ENCODE data around the gene NBEA. TPM values are rescaled to one million over a fixed set of nuclear protein-coding genes. Genes with fewer than 3 reads are reported as not detected.

Gene NBEA
- total RNA-seq, 1 experiment from 2014 or later = 0.54 TPM

DNA sequence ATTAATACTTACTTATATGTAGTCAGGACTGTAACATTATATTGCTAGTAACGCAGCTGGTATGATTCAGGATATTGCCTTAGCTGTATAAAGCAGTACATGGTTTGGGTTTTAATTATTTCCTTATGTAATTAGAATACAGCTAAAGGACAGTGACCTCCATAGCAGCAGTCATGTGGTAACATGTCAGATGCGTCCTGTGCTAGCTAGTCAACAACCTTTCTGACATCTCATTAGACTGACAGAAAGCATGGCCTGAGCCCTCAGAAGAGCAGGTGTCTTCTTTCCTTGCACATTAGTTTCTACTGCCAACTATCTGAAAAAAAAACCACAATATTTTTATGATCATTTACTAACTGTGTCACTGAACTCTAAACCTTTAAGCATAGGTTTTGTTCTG, 412.2 kb downstream of the NBEA start:
- DNase-seq = no peak
- CTCF ChIA-PET = no interaction called here
- Mint-ChIP-seq H3K9me3 (ENCODE audit: unreplicated experiment) (no peaks in the 10 kb centered on the region), H3K27ac (ENCODE audit: unreplicated experiment) (no peak overlapping the region), H3K4me1 (ENCODE audit: low read depth, unreplicated experiment) (no peaks in the 10 kb centered on the region), H3K4me3 (ENCODE audit: unreplicated experiment) (no peak overlapping the region), H3K27me3 (ENCODE audit: insufficient read depth, unreplicated experiment) (no peaks in the 10 kb centered on the region), H3K36me3 (ENCODE audit: insufficient read depth, unreplicated experiment) (no peaks in the 10 kb centered on the region)
- Histone ChIP-seq H3K4me1 (peaks cover 12% of the 10 kb centered on the region), H3K9me3 (no peaks in the 10 kb centered on the region), H3K27me3 (replicated peaks; ENCODE audit: control insufficient read depth, insufficient read depth, low read length) (no peaks in the 10 kb centered on the region), H3K36me3 (ENCODE audit: control insufficient read depth, insufficient read depth, low read length) (no peaks in the 10 kb centered on the region), H3K4me3 (ENCODE audit: low read depth, low read length) (no peak overlapping the region)
- intact Hi-C loops (cut with micrococcal nuclease; ENCODE audit: unreplicated experiment) = no loop called here
- POLR2A ChIA-PET = no interaction called here
- no peak for TF ChIP-seq CTCF (IDR thresholded peaks at IDR 0.05; ENCODE audit: insufficient read depth in 1 of 2, low read depth in 1 of 2, low read length in 1 of 2, severe bottlenecking in 1 of 2, unreplicated experiment in 1 of 2)
- no TSS peak for BruUV-seq (replicated peaks)

GRCh38 chr13:35354882-35355281, 412.8 kb downstream of the NBEA start:
- H3K4me3 Mint-ChIP-seq (ENCODE audit: unreplicated experiment) = no peak overlapping the region
- BruUV-seq (replicated peaks) = no TSS peak

DNA sequence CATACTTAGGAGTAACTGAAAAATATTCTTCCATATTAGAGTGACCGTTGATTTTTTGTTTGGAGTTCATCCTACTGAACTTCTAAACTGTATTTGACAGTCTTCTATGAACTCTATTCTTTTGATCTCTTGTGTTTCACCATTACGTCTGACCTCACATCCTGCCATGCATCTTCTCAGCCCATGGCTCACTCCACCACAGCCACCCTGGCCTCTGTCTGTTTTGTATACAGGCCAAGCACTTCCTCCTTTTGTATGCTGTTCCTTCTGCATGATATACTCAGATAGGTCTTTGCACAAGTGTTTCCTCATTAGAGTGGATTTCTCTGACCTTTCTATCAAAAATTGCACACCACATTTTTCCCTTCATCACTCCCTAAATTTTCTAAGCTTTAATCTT, 414.5 kb downstream of the NBEA start:
- Histone ChIP-seq H3K27me3 (replicated peaks; ENCODE audit: control insufficient read depth, insufficient read depth, low read length) (no peaks in the 10 kb centered on the region), H3K4me3 (ENCODE audit: low read depth, low read length) (no peak overlapping the region), H3K4me1 (no peaks in the 10 kb centered on the region), H3K9me3 (no peaks in the 10 kb centered on the region), H3K36me3 (ENCODE audit: control insufficient read depth, insufficient read depth, low read length) (no peaks in the 10 kb centered on the region)
- DNase-seq = no peak
- H3K4me3 Mint-ChIP-seq (ENCODE audit: unreplicated experiment) = no peak overlapping the region
- ChIA-PET CTCF (no interaction called here), POLR2A (no interaction called here)
- no peaks in the 10 kb centered on the region for H3K27me3 Mint-ChIP-seq (ENCODE audit: insufficient read depth, unreplicated experiment)
- H3K36me3 Mint-ChIP-seq (ENCODE audit: insufficient read depth, unreplicated experiment) = no peaks in the 10 kb centered on the region
- intact Hi-C loops (cut with micrococcal nuclease; ENCODE audit: unreplicated experiment) = no loop called here
- no peak for TF ChIP-seq CTCF (IDR thresholded peaks at IDR 0.05; ENCODE audit: insufficient read depth in 1 of 2, low read depth in 1 of 2, low read length in 1 of 2, severe bottlenecking in 1 of 2, unreplicated experiment in 1 of 2)
- H3K9me3 Mint-ChIP-seq (ENCODE audit: unreplicated experiment) = no peaks in the 10 kb centered on the region
- BruUV-seq (replicated peaks) = no TSS peak
- H3K4me1 Mint-ChIP-seq (ENCODE audit: low read depth, unreplicated experiment) = no peaks in the 10 kb centered on the region
- H3K27ac Mint-ChIP-seq (ENCODE audit: unreplicated experiment) = no peak overlapping the region

More at GRCh38 chr13:35354882-35355281, 412.8 kb downstream of the NBEA start:
- H3K4me1 ChIP-seq = peaks cover 10% of the 10 kb centered on the region
- H3K27me3 ChIP-seq (replicated peaks; ENCODE audit: control insufficient read depth, insufficient read depth, low read length) = no peaks in the 10 kb centered on the region
- Mint-ChIP-seq H3K4me1 (ENCODE audit: low read depth, unreplicated experiment) (no peaks in the 10 kb centered on the region), H3K36me3 (ENCODE audit: insufficient read depth, unreplicated experiment) (no peaks in the 10 kb centered on the region), H3K9me3 (ENCODE audit: unreplicated experiment) (no peaks in the 10 kb centered on the region), H3K27ac (ENCODE audit: unreplicated experiment) (no peak overlapping the region), H3K27me3 (ENCODE audit: insufficient read depth, unreplicated experiment) (no peaks in the 10 kb centered on the region)
- DNase-seq = no peak
- ChIA-PET CTCF (no interaction called here), POLR2A (no interaction called here)
- H3K36me3 ChIP-seq (ENCODE audit: control insufficient read depth, insufficient read depth, low read length) = no peaks in the 10 kb centered on the region
- TF ChIP-seq CTCF (IDR thresholded peaks at IDR 0.05; ENCODE audit: insufficient read depth in 1 of 2, low read depth in 1 of 2, low read length in 1 of 2, severe bottlenecking in 1 of 2, unreplicated experiment in 1 of 2) = no peak
- no peaks in the 10 kb centered on the region for H3K9me3 ChIP-seq
- H3K4me3 ChIP-seq (ENCODE audit: low read depth, low read length) = no peak overlapping the region
- intact Hi-C loops (cut with micrococcal nuclease; ENCODE audit: unreplicated experiment) = no loop called here
